ENCODE results near the gene LYRM1.

Gene LYRM1

DNA sequence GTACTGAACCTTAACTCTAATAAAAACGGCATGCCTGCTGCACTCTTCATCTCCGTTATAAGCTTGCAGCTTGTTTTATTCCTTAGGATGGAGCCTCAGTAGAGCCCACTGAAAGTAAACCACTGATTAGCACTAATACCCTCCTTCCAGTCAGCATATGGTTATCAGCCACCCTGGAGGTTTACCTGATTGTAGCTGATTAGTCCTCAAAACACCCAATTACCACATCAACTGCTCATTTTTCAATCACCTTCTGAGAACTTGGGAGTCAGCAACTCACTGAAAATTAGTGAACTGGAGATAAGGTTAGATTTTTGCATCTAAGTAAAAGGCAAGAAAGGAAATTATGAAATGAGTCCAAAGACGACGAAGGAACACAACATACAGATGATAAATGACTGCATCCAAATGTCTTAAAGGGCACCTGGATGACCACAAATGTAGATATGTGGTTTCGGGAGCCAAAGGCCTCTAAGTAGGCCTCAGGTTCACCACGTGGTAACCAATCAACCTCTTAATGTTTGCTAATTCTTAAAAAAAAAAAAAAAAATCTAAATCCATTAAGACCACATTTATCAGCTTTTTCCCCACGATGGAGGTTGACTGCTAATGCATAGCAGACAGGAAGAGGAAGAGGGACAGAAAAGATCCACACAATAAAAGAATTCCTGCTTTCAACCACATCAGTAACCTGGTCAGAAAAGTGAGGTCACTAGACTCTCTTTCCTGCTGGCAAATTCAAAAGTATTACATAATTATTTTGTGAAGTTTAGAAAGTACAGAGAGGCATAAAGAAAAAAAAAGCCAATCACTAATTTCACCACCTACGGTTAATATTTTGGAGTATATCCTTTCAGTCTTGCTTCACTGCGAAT is 28.4 kb upstream of the LYRM1 start:
- DNase-seq (ENCODE audit: low read depth), result no peak
- TF ChIP-seq, protein P1, sequence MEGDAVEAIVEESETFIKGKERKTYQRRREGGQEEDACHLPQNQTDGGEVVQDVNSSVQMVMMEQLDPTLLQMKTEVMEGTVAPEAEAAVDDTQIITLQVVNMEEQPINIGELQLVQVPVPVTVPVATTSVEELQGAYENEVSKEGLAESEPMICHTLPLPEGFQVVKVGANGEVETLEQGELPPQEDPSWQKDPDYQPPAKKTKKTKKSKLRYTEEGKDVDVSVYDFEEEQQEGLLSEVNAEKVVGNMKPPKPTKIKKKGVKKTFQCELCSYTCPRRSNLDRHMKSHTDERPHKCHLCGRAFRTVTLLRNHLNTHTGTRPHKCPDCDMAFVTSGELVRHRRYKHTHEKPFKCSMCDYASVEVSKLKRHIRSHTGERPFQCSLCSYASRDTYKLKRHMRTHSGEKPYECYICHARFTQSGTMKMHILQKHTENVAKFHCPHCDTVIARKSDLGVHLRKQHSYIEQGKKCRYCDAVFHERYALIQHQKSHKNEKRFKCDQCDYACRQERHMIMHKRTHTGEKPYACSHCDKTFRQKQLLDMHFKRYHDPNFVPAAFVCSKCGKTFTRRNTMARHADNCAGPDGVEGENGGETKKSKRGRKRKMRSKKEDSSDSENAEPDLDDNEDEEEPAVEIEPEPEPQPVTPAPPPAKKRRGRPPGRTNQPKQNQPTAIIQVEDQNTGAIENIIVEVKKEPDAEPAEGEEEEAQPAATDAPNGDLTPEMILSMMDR (IDR thresholded peaks at IDR 0.05; ENCODE audit: low read depth, low read length, missing control alignments), result no peak
- H3K4me3 ChIP-seq (ENCODE audit: low read depth, low read length), result no peak overlapping the region

GRCh38 chr16:20873331-20873730 is 27.2 kb upstream of the LYRM1 start:
- no peak overlapping the region for H3K4me3 ChIP-seq (ENCODE audit: low read depth, low read length)
- TF ChIP-seq, protein P1 (IDR thresholded peaks at IDR 0.05; ENCODE audit: low read depth, low read length, missing control alignments), result no peak
- no peak for DNase-seq (ENCODE audit: low read depth)

- H3K4me3 ChIP-seq (ENCODE audit: low read depth, low read length), result no peak overlapping the region
- no peak for DNase-seq (ENCODE audit: low read depth)
- TF ChIP-seq, protein P1 (IDR thresholded peaks at IDR 0.05; ENCODE audit: low read depth, low read length, missing control alignments), result no peak
Measured at GRCh38 chr16:20874088-20874581, 26.4 kb upstream of the LYRM1 start.

DNA sequence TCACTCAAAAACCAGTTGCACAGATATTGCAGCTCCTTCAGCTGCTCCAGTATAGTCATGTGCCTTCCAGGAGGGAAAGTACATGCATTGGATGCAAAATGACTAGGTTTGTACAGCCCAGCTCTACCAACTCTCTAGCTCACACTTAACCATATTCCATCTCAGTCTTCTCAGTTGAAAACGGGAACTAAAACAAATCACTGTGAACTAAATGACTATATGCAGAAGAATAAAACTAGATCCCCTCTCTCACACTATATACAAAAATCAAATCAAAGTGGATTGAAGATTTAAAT is 25.3 kb upstream of the LYRM1 start:
- H3K4me3 ChIP-seq (ENCODE audit: low read depth, low read length), result no peak overlapping the region; the same call in 1 of the 2 replicates
- DNase-seq (ENCODE audit: low read depth), result no peak
- TF ChIP-seq, protein P1 (IDR thresholded peaks at IDR 0.05; ENCODE audit: low read depth, low read length, missing control alignments), result no peak

DNA sequence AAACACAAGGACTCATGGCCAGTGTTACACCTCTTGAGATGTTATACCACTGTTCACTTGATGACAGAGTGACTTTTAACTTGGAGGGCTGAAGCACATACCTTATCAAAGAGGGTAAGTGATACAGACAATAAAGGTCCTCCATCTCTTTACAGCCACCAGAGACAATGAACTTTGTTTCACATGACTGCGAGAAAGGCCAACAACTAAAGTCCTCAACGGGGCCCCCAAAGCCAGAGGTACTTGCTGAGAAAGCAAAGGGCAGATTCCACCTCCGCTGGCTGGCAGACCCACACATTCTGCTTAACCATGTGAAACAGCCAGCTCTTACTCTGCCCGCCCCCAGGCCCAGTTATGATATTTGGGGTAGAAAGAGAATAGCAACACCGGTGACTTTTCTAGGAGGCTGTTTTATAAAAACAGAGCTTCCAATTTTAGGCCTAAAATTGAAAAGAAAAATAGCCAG is 21.9 kb upstream of the LYRM1 start:
- DNase-seq (ENCODE audit: low read depth), result no peak
- TF ChIP-seq, protein P1 (IDR thresholded peaks at IDR 0.05; ENCODE audit: low read depth, low read length, missing control alignments), result no peak
- no peak overlapping the region for H3K4me3 ChIP-seq (ENCODE audit: low read depth, low read length)

DNA sequence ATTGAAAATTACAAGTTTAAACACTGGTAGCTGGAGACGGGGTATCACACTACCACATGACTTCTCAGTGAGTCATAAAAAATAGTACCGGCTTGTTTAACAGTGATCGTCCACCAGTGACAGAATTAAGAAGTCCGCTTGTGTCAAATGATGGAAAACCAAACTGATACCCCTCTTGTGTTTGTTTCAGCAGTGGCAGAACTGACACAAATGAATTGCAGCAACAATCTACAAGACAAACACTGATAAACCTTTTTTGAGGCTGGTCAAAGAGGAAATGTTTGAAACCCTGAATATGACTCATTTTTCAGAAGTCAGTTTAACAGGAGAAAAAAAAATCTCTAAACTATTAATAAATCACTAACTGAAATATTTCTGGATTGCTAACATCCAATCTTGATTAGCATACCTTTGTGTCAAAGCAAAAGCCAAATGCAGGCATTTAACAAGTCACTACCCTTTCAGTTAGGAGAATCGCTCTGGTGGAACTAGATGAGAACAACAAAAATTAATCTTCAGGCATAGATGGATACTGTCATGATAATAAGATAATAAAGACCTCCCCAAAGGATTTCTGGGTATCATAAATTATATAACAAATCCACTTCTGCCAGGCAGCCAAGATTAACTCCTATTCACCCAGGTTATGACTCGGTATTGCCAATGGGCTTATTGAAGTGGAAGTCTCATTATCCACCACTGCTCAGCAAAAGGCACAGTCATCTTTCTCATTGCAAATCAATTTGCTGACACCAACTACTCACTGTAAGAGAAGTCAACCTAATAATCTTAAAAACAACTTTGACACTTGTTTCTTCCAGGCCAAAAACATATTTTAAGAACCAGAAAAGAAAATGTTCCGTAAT is 21.2 kb upstream of the LYRM1 start:
- TF ChIP-seq, protein P1 (IDR thresholded peaks at IDR 0.05; ENCODE audit: low read depth, low read length, missing control alignments), result no peak
- no peak overlapping the region for H3K4me3 ChIP-seq (ENCODE audit: low read depth, low read length)
- no peak for DNase-seq (ENCODE audit: low read depth)

Data from GM12864 (cell line).